GM12878 (cell line): ENCODE measurements around the gene GORASP1.

Source experiments
- EGR1 ChIP-seq, 2 experiments: IDR thresholded peaks; 1 replicate in 1 of 2; 2 replicates in 1 of 2; pipeline ENCODE4 v1.6.1; 2011 to 2012; ENCODE audit warnings: low read depth in 2 of 2, low read length in 2 of 2, borderline replicate concordance in 1 of 2, mild to moderate bottlenecking in 1 of 2, moderate library complexity in 1 of 2
- EP300 ChIP-seq, 2 experiments: fragments of 150-350 bp in 1 of 2; IDR thresholded peaks; 2 replicates each; pipeline ENCODE4 v1.6.1; 2011 to 2012; ENCODE audit warnings: low read depth in 2 of 2, low read length in 2 of 2, borderline replicate concordance in 1 of 2, improper control_type of control experiment in 1 of 2, inconsistent platforms in 1 of 2; ENCODE audit not compliant: control insufficient read depth in 1 of 2
- HDAC2 ChIP-seq: fragments of 200-600 bp; sonication (generic); IDR thresholded peaks from 2 replicates; pipeline ENCODE4 v1.6.1; 2017
- HDAC6 ChIP-seq: fragments of 200-600 bp; sonication (generic); IDR thresholded peaks from one replicate; pipeline ENCODE4 v1.8.0; 2017; ENCODE audit warnings: antibody characterized with exemption; ENCODE audit not compliant: unreplicated experiment
- MXI1 ChIP-seq: fragments of 150-350 bp; IDR thresholded peaks from 2 replicates; pipeline ENCODE4 v1.6.1; 2011; ENCODE audit warnings: low read depth, mild to moderate bottlenecking, inconsistent platforms, low read length, improper control_type of control experiment
- MYC ChIP-seq: IDR thresholded peaks from 2 replicates; pipeline ENCODE4 v1.6.1; 2011; ENCODE audit warnings: mild to moderate bottlenecking, low read length, moderate library complexity, inconsistent platforms; ENCODE audit not compliant: insufficient read depth, insufficient replicate concordance, insufficient read length, severe bottlenecking
- POLR2AphosphoS2 ChIP-seq: IDR thresholded peaks from 2 replicates; pipeline ENCODE4 v1.6.1; 2011; ENCODE audit warnings: low read depth, mild to moderate bottlenecking, low read length, improper control_type of control experiment, moderate library complexity
- SMC3 ChIP-seq: IDR thresholded peaks from 2 replicates; pipeline ENCODE4 v1.6.1; 2011; ENCODE audit warnings: low read length, improper control_type of control experiment, borderline replicate concordance
- TF ChIP-seq, protein P1 (sequence below), 3 experiments: IDR thresholded peaks in 2 of 3; conservative IDR thresholded peaks in 1 of 3; 2 replicates each; pipeline ENCODE4 v1.5.1; 2011; ENCODE audit warnings: low read depth in 3 of 3, low read length in 3 of 3, mild to moderate bottlenecking in 3 of 3, control low read depth in 2 of 3, moderate library complexity in 2 of 3, inconsistent platforms in 1 of 3, mixed read lengths in 1 of 3; ENCODE audit not compliant: control insufficient read depth in 2 of 3, insufficient read depth in 1 of 3; ENCODE audit errors: extremely low read depth in 1 of 3

DNA sequence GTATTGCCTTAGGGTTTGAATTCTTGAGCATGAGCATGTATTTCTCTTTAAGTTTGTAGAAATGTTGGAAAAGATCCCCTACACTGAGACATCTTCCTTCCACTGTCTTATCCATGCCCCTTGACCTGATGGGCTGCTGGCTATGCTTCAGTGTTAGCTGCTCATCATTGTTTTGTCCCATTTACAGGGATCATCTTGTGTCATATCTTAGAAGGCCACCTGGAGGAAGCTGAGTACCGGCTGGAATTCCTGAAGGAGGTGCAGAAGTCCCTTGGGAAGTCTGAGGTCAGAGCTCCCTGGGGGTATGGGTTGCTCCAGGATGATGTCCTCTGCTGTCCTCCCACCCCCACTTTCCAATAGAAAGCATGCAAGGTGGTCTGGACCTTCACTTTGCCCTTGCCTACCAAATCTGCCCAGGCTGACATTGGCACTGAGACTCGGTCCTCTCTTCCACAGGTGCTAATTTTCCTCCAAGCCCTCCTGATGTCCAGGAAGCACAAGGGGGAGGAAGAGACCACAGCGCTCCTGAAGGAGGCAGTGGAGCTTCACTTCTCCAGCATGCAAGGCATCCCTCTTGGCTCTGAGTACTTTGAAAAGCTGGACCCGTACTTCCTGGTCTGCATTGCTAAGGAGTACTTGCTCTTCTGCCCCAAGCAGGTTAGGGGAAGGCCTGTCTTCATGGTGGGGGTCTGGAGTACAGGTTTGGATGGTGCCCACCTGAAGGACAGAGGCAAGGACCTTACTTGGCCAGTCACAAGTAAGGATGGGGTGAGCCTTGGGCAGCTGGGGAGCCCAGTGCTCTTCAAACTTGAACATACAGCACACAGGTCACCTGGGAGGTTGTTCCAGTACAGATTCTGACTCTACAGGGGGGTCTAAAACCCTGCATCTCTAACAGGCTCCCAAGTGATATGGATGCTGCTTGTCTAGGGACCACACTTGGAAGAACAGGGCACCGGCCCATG, 17.7 kb upstream of the GORASP1 start:
- TF ChIP-seq MXI1 (no peak), SMC3 (no peak), EGR1 (IDR thresholded peaks at IDR 0.05; ENCODE audit: borderline replicate concordance in 1 of 2, low read depth in 2 of 2, low read length in 2 of 2) (no peak), HDAC6 (no peak), MYC (no peak), POLR2AphosphoS2 (no peak), HDAC2 (no peak), EP300 (IDR thresholded peaks at IDR 0.05; ENCODE audit: borderline replicate concordance in 1 of 2, control insufficient read depth in 1 of 2, low read depth in 2 of 2, low read length in 2 of 2) (no peak)
- TF ChIP-seq, protein P1, sequence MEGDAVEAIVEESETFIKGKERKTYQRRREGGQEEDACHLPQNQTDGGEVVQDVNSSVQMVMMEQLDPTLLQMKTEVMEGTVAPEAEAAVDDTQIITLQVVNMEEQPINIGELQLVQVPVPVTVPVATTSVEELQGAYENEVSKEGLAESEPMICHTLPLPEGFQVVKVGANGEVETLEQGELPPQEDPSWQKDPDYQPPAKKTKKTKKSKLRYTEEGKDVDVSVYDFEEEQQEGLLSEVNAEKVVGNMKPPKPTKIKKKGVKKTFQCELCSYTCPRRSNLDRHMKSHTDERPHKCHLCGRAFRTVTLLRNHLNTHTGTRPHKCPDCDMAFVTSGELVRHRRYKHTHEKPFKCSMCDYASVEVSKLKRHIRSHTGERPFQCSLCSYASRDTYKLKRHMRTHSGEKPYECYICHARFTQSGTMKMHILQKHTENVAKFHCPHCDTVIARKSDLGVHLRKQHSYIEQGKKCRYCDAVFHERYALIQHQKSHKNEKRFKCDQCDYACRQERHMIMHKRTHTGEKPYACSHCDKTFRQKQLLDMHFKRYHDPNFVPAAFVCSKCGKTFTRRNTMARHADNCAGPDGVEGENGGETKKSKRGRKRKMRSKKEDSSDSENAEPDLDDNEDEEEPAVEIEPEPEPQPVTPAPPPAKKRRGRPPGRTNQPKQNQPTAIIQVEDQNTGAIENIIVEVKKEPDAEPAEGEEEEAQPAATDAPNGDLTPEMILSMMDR (IDR thresholded peaks at IDR 0.05 in 2 of 3, conservative IDR thresholded peaks at IDR 0.05 in 1 of 3; ENCODE audit: control insufficient read depth in 2 of 3, extremely low read depth in 1 of 3, insufficient read depth in 1 of 3, low read depth in 3 of 3, low read length in 3 of 3), result 0 out of 6 replicates have a peak, but pooled peaks of 1 of the 3 experiments have one; percentile 1
